Heart left ventricle (tissue), 13 donors: ENCODE measurements around the gene SYTL2.

Experiments
- POLR2A ChIP-seq, 2 donors: fragments of 450-650 bp; IDR thresholded peaks; one replicate each; pipeline ENCODE4 v1.6.1; 2017; ENCODE audit warnings: antibody characterized with exemption in 2 of 2, mild to moderate bottlenecking in 2 of 2, moderate library complexity in 2 of 2
- TF ChIP-seq, protein P1 (sequence below), 12 donors: fragments of 200-600 bp; sonication (generic) in 4 of 12; IDR thresholded peaks; one replicate each; pipeline versions ENCODE4 v1.5.0 to v1.8.0; 2018 to 2022; ENCODE audit warnings: antibody characterized with exemption in 12 of 12, mild to moderate bottlenecking in 5 of 12
- donor health status: ischemic (EF 13 %, LVEDD 7.1; RV severe dilation, severe dysfunction).
- donor health status: DM: no; HTN: yes; CAD: no.
- donor health status: DM: no; HTN: no; CAD: no.
- donor health status: ischemic (EF 25% LVEDD 6.9; RV normal size, moderate dysfunction).
- donor health status: ischemic (EF 25% LVEDD 5.7; RV mildly dilated, moderate dysfunction).
- donor health status: ischemic (EF 35%, LVEDD 5.7; RV mildly dilated, moderate dysfunction).
- donor health status: nonischemic (EF 11% LVEDD 7.7; RV severe dilation, severe dysfunction).
- donor health status: DM: yes; HTN: yes; CAD: no.
- donor health status: PGD.
- donor health status: ischemic (EF 29% LVEDD 5.4; RV normal size, mild dysfunction).
- donor health status: nonischemic (EF 23%, LVEDD 6.1; RV moderate dilation, normal function).

DNA sequence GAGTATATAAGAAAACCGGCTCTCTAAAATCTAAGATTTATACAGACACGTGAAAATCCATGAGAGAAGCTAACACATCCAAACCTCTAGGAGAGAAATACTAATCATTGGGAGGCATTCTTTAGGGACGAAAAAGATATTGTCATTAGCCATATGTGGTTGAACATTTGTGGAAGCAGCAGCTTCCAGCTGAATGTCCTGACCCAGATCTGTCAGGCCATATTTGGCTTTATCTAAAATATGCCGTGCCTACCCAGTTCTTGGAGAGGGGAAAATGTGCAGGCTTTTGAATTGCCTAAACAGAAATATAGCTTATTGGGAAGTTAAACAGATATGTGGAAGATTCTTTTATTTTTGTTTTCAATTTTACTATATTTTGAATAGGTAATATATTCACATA, 131.4 kb downstream of the SYTL2 start:
- TF ChIP-seq, protein P1, sequence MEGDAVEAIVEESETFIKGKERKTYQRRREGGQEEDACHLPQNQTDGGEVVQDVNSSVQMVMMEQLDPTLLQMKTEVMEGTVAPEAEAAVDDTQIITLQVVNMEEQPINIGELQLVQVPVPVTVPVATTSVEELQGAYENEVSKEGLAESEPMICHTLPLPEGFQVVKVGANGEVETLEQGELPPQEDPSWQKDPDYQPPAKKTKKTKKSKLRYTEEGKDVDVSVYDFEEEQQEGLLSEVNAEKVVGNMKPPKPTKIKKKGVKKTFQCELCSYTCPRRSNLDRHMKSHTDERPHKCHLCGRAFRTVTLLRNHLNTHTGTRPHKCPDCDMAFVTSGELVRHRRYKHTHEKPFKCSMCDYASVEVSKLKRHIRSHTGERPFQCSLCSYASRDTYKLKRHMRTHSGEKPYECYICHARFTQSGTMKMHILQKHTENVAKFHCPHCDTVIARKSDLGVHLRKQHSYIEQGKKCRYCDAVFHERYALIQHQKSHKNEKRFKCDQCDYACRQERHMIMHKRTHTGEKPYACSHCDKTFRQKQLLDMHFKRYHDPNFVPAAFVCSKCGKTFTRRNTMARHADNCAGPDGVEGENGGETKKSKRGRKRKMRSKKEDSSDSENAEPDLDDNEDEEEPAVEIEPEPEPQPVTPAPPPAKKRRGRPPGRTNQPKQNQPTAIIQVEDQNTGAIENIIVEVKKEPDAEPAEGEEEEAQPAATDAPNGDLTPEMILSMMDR (IDR thresholded peaks at IDR 0.05): no peak
- no peak for TF ChIP-seq POLR2A (IDR thresholded peaks at IDR 0.05)
